IMR-90 (cell line): ENCODE data around the gene SAMSN1. TPM values are rescaled to one million over a fixed set of nuclear protein-coding genes. Genes with fewer than 3 reads are reported as not detected.

Experiments
- ATAC-seq: fragments of 200-7000 bp; cut with Tn5 transposase; 2 replicates; pipeline ENCODE4 v1.9.1; 2020; ENCODE audit warnings: low read depth, mild to moderate bottlenecking, moderate library complexity
- BruUV-seq: library from RNA; stranded (reverse); fragments of 400-500 nt; replicated peaks from 2 replicates; lab custom pipeline; 2021; lab: Mats Ljungman, UMichigan
- CTCF ChIA-PET: fragments of 300-600 bp; formaldehyde crosslinking; extraction: SDS; loops from one replicate; lab custom pipeline; 2021; ENCODE audit warnings: antibody characterized with exemption; lab: Yijun Ruan, JAX
- POLR2A ChIA-PET: fragments of 300-600 bp; sonication (Branson Sonifier 250); formaldehyde crosslinking; loops from one replicate; lab custom pipeline; 2022; ENCODE audit warnings: antibody characterized with exemption; ENCODE audit not compliant: unreplicated experiment; lab: Charles Lee
- DNase-seq: peaks from one replicate; pipeline ENCODE4 v3.0.0; 2013
- H2AFZ ChIP-seq: replicated peaks from 2 replicates; pipeline ENCODE3; 2013; ENCODE audit warnings: low read length, mild to moderate bottlenecking; ENCODE audit not compliant: poor library complexity
- H2AK5ac ChIP-seq: 2 replicates; pipeline ENCODE4 v1.6.1; 2013; ENCODE audit warnings: low read depth, low read length, inconsistent platforms
- H2AK9ac ChIP-seq: replicated peaks from 2 replicates; pipeline ENCODE3; 2013; ENCODE audit warnings: mild to moderate bottlenecking, low read depth, low read length, moderate library complexity; ENCODE audit not compliant: poor library complexity
- H2BK120ac ChIP-seq: 2 replicates; pipeline ENCODE4 v1.6.1; 2013; ENCODE audit warnings: low read depth, low read length, inconsistent platforms
- H2BK15ac ChIP-seq: 3 replicates; pipeline ENCODE4 v1.6.1; 2013; ENCODE audit warnings: low read depth, low read length, inconsistent platforms
- H2BK20ac ChIP-seq: 2 replicates; pipeline ENCODE4 v1.6.1; 2013; ENCODE audit warnings: low read depth, mild to moderate bottlenecking, inconsistent platforms, low read length, moderate library complexity
- H2BK5ac ChIP-seq: 2 replicates; pipeline ENCODE4 v1.6.1; 2013; ENCODE audit warnings: mild to moderate bottlenecking, low read depth, low read length, inconsistent platforms; ENCODE audit not compliant: poor library complexity, severe bottlenecking
- H3K14ac ChIP-seq: replicated peaks from 2 replicates; pipeline ENCODE4 v1.6.1; 2013; ENCODE audit warnings: low read depth, low read length, inconsistent platforms
- H3K18ac ChIP-seq: 2 replicates; pipeline ENCODE4 v1.6.1; 2013; ENCODE audit warnings: low read depth, low read length, control low read depth
- H3K23ac ChIP-seq: 2 replicates; pipeline ENCODE4 v1.6.1; 2013; ENCODE audit warnings: low read depth, low read length, inconsistent platforms
- H3K27ac ChIP-seq: 2 replicates; pipeline ENCODE4 v1.5.1; 2013; ENCODE audit warnings: mild to moderate bottlenecking, control low read depth, low read length; ENCODE audit not compliant: insufficient read depth
- H3K27me3 ChIP-seq: 2 replicates; pipeline ENCODE4 v1.6.1; 2013; ENCODE audit warnings: low read length; ENCODE audit not compliant: control insufficient read depth, insufficient read depth
- H3K36me3 ChIP-seq: 2 replicates; pipeline ENCODE4 v1.6.1; 2013; ENCODE audit warnings: low read length, mixed read lengths; ENCODE audit not compliant: control insufficient read depth, insufficient read depth
- H3K4ac ChIP-seq: 2 replicates; pipeline ENCODE4 v1.6.1; 2013; ENCODE audit warnings: low read depth, low read length, inconsistent platforms
- H3K4me1 ChIP-seq: 2 replicates; pipeline ENCODE4 v1.6.1; 2013; ENCODE audit warnings: low read length, mixed read lengths; ENCODE audit not compliant: control insufficient read depth, insufficient read depth
- H3K4me2 ChIP-seq: 2 replicates; pipeline ENCODE4 v1.6.1; 2013; ENCODE audit warnings: low read depth, mild to moderate bottlenecking, control low read depth, low read length, moderate library complexity
- H3K4me3 ChIP-seq: 2 replicates; pipeline ENCODE4 v1.5.1; 2013; ENCODE audit warnings: low read depth, mild to moderate bottlenecking, control low read depth, low read length, moderate library complexity; ENCODE audit not compliant: insufficient read depth
- H3K56ac ChIP-seq: 2 replicates; pipeline ENCODE4 v1.6.1; 2013; ENCODE audit warnings: low read length, inconsistent platforms; ENCODE audit not compliant: insufficient read depth; ENCODE audit errors: extremely low read depth
- H3K79me1 ChIP-seq, 2 experiments: 2 replicates each; pipeline ENCODE4 v1.6.1; 2013; ENCODE audit warnings: low read length in 2 of 2, inconsistent platforms in 1 of 2, low read depth in 1 of 2
- H3K9ac ChIP-seq: 2 replicates; pipeline ENCODE4 v1.6.1; 2013; ENCODE audit warnings: low read depth, low read length, control low read depth
- H3K9me1 ChIP-seq: 2 replicates; pipeline ENCODE4 v1.6.1; 2013; ENCODE audit warnings: low read length, inconsistent platforms; ENCODE audit not compliant: insufficient read depth
- H3K9me3 ChIP-seq: 2 replicates; pipeline ENCODE4 v1.6.1; 2013; ENCODE audit warnings: low read length; ENCODE audit not compliant: control insufficient read depth, insufficient read depth
- H4K20me1 ChIP-seq: 2 replicates; pipeline ENCODE4 v1.6.1; 2013; ENCODE audit warnings: low read length, inconsistent platforms; ENCODE audit not compliant: insufficient read depth
- H4K5ac ChIP-seq: 2 replicates; pipeline ENCODE4 v1.6.1; 2013; ENCODE audit warnings: mild to moderate bottlenecking, low read depth, low read length, control low read depth
- H4K8ac ChIP-seq, 2 experiments: 2 replicates each; pipeline ENCODE4 v1.6.1; 2013; ENCODE audit warnings: low read depth in 2 of 2, low read length in 2 of 2, control low read depth in 1 of 2, inconsistent platforms in 1 of 2
- H4K91ac ChIP-seq: 2 replicates; pipeline ENCODE4 v1.6.1; 2013; ENCODE audit warnings: low read depth, low read length, inconsistent platforms; ENCODE audit not compliant: insufficient read depth
- FOS ChIP-seq: fragments of 150-350 bp; IDR thresholded peaks from 2 replicates; pipeline ENCODE4 v1.6.1; 2016; ENCODE audit warnings: low read depth, low read length
- RCOR1 ChIP-seq: IDR thresholded peaks from 2 replicates; pipeline ENCODE4 v1.6.1; 2012; ENCODE audit warnings: mild to moderate bottlenecking, low read length, improper control_type of control experiment; ENCODE audit not compliant: insufficient replicate concordance
- RFX5 ChIP-seq: IDR thresholded peaks from 2 replicates; pipeline ENCODE4 v1.8.0; 2012; ENCODE audit warnings: low read depth, mild to moderate bottlenecking, low read length, moderate library complexity
- SMC3 ChIP-seq: fragments of 150-350 bp; IDR thresholded peaks from 2 replicates; pipeline ENCODE4 v1.6.1; 2016; ENCODE audit warnings: low read depth, mild to moderate bottlenecking, antibody characterized with exemption, low read length, moderate library complexity
- WGBS, 2 experiments: methylation state at CpG; one replicate each; pipeline versions ENCODE4 v1.1.5 to v1.1.7; 2013; ENCODE audit warnings: missing lambda C conversion rate in 2 of 2; ENCODE audit not compliant: insufficient read length in 1 of 2; ENCODE audit errors: extremely low coverage in 2 of 2; 5-methylcytosine and 5-hydroxymethylcytosine counted together
- dilution Hi-C: fragments of 300-500 bp; cut with HindIII; formaldehyde crosslinking; loops from one replicate; pipeline ENCODE4 v1.14.3; 2018; ENCODE audit warnings: low sequenced_read_pairs; ENCODE audit not compliant: unreplicated experiment
- in situ Hi-C: fragments of 300-500 bp; cut with MboI; formaldehyde crosslinking; loops from 3 replicates; pipeline ENCODE4 v1.14.3; 2019; ENCODE audit warnings: low sequenced_read_pairs, inconsistent platforms, mixed read lengths
- intact Hi-C: fragments of 100-400 bp; cut with micrococcal nuclease; formaldehyde crosslinking; loops from 2 replicates; pipeline ENCODE4 v1.10.0; 2022
- polyA plus RNA-seq, 3 experiments: library from polyadenylated mRNA; depleted of rRNA; stranded (reverse); fragments of >200 nt; gene quantifications; 2 replicates each; pipeline ENCODE4 v1.2.3, GENCODE V29; 2012; ENCODE audit warnings: low replicate concordance in 1 of 3
- total RNA-seq: library from RNA; depleted of rRNA; stranded (reverse); fragments of >200 nt; gene quantifications from 2 replicates; pipeline ENCODE4 v1.2.3, GENCODE V29; 2012

The SAMSN1 gene
- total and polyA plus RNA-seq, 2 of the 4 experiments (the other 2 are of a cell fraction), result not detected

DNA sequence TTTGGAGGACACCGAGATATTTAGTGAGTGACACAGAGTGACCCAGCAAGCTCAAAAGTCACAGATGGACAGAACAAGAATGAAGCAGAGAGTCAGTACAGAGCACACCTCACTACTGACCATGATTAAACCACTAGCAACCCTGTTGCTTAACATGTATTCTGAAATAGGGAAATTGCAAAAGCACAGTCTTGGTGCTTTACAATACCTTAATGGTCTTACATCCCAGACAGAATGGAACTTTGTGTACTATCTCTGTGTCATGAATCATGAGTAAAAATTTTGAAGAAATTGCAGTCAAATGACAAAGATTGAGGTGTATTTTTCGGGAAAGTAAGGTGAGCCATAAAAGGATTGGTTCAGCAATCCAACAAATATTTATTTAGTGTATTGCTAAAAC, 2.7 kb upstream of the SAMSN1 start:
- Histone ChIP-seq H3K18ac (no peak overlapping the region), H4K91ac (no peak overlapping the region), H3K9me1 (no peaks in the 10 kb centered on the region), H3K27me3 (no peaks in the 10 kb centered on the region), H3K79me1 (no peaks in the 10 kb centered on the region), H4K20me1 (no peaks in the 10 kb centered on the region), H3K36me3 (no peaks in the 10 kb centered on the region), H3K23ac (no peak overlapping the region), H3K4me1 (no peaks in the 10 kb centered on the region), H2AK5ac (no peak overlapping the region), H4K5ac (no peak overlapping the region), H4K8ac (no peak overlapping the region), H3K4me3 (no peak overlapping the region), H2AFZ (no peak overlapping the region), H3K4me2 (no peak overlapping the region), H3K14ac (no peak overlapping the region), H3K56ac (no peak overlapping the region), H3K4ac (no peak overlapping the region), H2AK9ac (no peak overlapping the region), H3K9me3 (no peaks in the 10 kb centered on the region; the same call in 1 of the 2 replicates), H2BK15ac (no peak overlapping the region), H3K27ac (no peak overlapping the region), H2BK20ac (no peak overlapping the region), H3K9ac (no peak overlapping the region), H2BK120ac (no peak overlapping the region), H2BK5ac (no peak overlapping the region)
- ChIA-PET POLR2A (no interaction called here), CTCF (no interaction called here)
- TF ChIP-seq RFX5 (no peak), FOS (no peak), SMC3 (no peak), RCOR1 (no peak)
- in situ Hi-C loops, result no loop called here
- BruUV-seq, result no TSS peak
- WGBS, 2 experiments, result no CpG with 5 or more reads among the region's 2 CpGs
- DNase-seq, result no peak
- ATAC-seq, result no peak
- intact Hi-C loops, result no loop called here
- dilution Hi-C loops, result no loop called here
